Smooth muscle cell (in vitro differentiated cells): Measurements from ENCODE around the gene RAB7A. TPM values are rescaled to one million over a fixed set of nuclear protein-coding genes. Genes with fewer than 3 reads are reported as not detected.

Experiments
- DNase-seq: peaks from one replicate; lab custom pipeline; 2025; ENCODE audit not compliant: unreplicated experiment; lab: John Stamatoyannopoulos, UW
- H2AFZ ChIP-seq: fragments of 200-600 bp; sonication (generic); 2 replicates; pipeline ENCODE4 v1.6.0; 2016; ENCODE audit warnings: antibody characterized with exemption, low read depth, mild to moderate bottlenecking
- H3F3A ChIP-seq: fragments of 200-600 bp; sonication (generic); 2 replicates; pipeline ENCODE4 v1.6.0; 2017; ENCODE audit warnings: antibody characterized with exemption, low read depth
- H3K27ac ChIP-seq: fragments of 200-600 bp; sonication (generic); 2 replicates; pipeline ENCODE4 v1.5.1; 2016; ENCODE audit warnings: low read depth, mild to moderate bottlenecking
- H3K27me3 ChIP-seq: fragments of 200-600 bp; sonication (generic); 2 replicates; pipeline ENCODE4 v1.6.1; 2016; ENCODE audit warnings: low read depth, mild to moderate bottlenecking
- H3K36me3 ChIP-seq: fragments of 200-600 bp; sonication (generic); 2 replicates; pipeline ENCODE4 v1.5.1; 2016; ENCODE audit warnings: low read depth
- H3K4me1 ChIP-seq: fragments of 200-600 bp; sonication (generic); 2 replicates; pipeline ENCODE4 v1.5.1; 2016; ENCODE audit warnings: low read depth
- H3K4me2 ChIP-seq: fragments of 200-600 bp; sonication (generic); 2 replicates; pipeline ENCODE4 v1.6.0; 2016; ENCODE audit warnings: mild to moderate bottlenecking
- H3K4me3 ChIP-seq: fragments of 200-600 bp; sonication (generic); 2 replicates; pipeline ENCODE4 v1.5.1; 2016; ENCODE audit warnings: mild to moderate bottlenecking
- H3K79me2 ChIP-seq: fragments of 200-600 bp; sonication (generic); 2 replicates; pipeline ENCODE4 v1.6.0; 2016; ENCODE audit warnings: low read depth, mild to moderate bottlenecking
- H3K9ac ChIP-seq: fragments of 200-600 bp; sonication (generic); 2 replicates; pipeline ENCODE4 v1.6.0; 2016; ENCODE audit warnings: low read depth
- H3K9me3 ChIP-seq: fragments of 200-600 bp; sonication (generic); replicated peaks from 2 replicates; pipeline ENCODE4 v1.5.1; 2016; ENCODE audit warnings: low read depth
- H4K20me1 ChIP-seq: fragments of 200-600 bp; sonication (generic); 2 replicates; pipeline ENCODE4 v1.6.0; 2016; ENCODE audit warnings: low read depth
- CTCF ChIP-seq: fragments of 200-600 bp; sonication (generic); IDR thresholded peaks from 2 replicates; pipeline ENCODE4 v1.5.1; 2017; ENCODE audit warnings: borderline replicate concordance, mild to moderate bottlenecking, antibody characterized with exemption; ENCODE audit not compliant: insufficient read depth, poor library complexity, severe bottlenecking
- WGBS: methylation state at CpG from one replicate; pipeline ENCODE4 v1.1.7; 2016; ENCODE audit warnings: low lambda C conversion rate; 5-methylcytosine and 5-hydroxymethylcytosine counted together
- polyA plus RNA-seq: library from polyadenylated mRNA; unstranded; fragments of >200 nt; fragmentation: Nextera tagmentation; extraction: Ambion mirVana; gene quantifications from 2 replicates; pipeline ENCODE4 v1.2.1, GENCODE V29; 2016
- total RNA-seq: library from RNA; depleted of rRNA; stranded (reverse); fragments of >200 nt; gene quantifications from 2 replicates; pipeline ENCODE4 v1.2.3, GENCODE V29; 2014

RAB7A gene
- total and polyA plus RNA-seq, 2 experiments from 2014 or later = 103 to 169 TPM

GRCh38 chr3:128775241-128775640, 49.3 kb downstream of the RAB7A start:
- Histone ChIP-seq H3K9ac (no peak overlapping the region), H3K9me3 (no peaks in the 10 kb centered on the region), H3K27ac (no peak overlapping the region), H3K4me1 (peaks cover 8% of the 10 kb centered on the region), H3K27me3 (no peaks in the 10 kb centered on the region), H3K36me3 (no peaks in the 10 kb centered on the region), H3K4me3 (no peak overlapping the region), H3K4me2 (no peak overlapping the region), H4K20me1 (peaks cover 87% of the 10 kb centered on the region), H3F3A (no peaks in the 10 kb centered on the region), H2AFZ (no peak overlapping the region), H3K79me2 (peaks cover 90% of the 10 kb centered on the region)
- 93% methylated on average over 3 of the region's 3 CpGs for WGBS
- TF ChIP-seq CTCF = no peak
- DNase-seq = no peak

GRCh38 chr3:128775906-128776542, 50.0 kb downstream of the RAB7A start:
- peaks cover 90% of the 10 kb centered on the region for H3K79me2 ChIP-seq
- no peak for TF ChIP-seq CTCF
- no peaks in the 10 kb centered on the region for H3K27me3 ChIP-seq
- no peak for DNase-seq
- H3K4me3 ChIP-seq = no peak overlapping the region
- no peak overlapping the region for H2AFZ ChIP-seq
- H3F3A ChIP-seq = no peaks in the 10 kb centered on the region
- H4K20me1 ChIP-seq = peaks cover 87% of the 10 kb centered on the region
- 88% methylated on average over 3 of the region's 3 CpGs for WGBS
- H3K9ac ChIP-seq = no peak overlapping the region
- H3K27ac ChIP-seq = no peak overlapping the region
- no peaks in the 10 kb centered on the region for H3K9me3 ChIP-seq
- peaks cover 3% of the 10 kb centered on the region for H3K4me1 ChIP-seq
- no peaks in the 10 kb centered on the region for H3K36me3 ChIP-seq
- no peak overlapping the region for H3K4me2 ChIP-seq

- no peak overlapping the region for H3K4me2 ChIP-seq
- no peak overlapping the region for H2AFZ ChIP-seq
- H3F3A ChIP-seq = no peaks in the 10 kb centered on the region
- H4K20me1 ChIP-seq = peaks cover 100% of the 10 kb centered on the region
- no peaks in the 10 kb centered on the region for H3K9me3 ChIP-seq
- WGBS = 100% methylated on average over 1 of the region's 1 CpG
- H3K9ac ChIP-seq = no peak overlapping the region
- H3K4me1 ChIP-seq = no peaks in the 10 kb centered on the region
- DNase-seq = no peak
- TF ChIP-seq CTCF = no peak
- no peaks in the 10 kb centered on the region for H3K27me3 ChIP-seq
- H3K27ac ChIP-seq = no peak overlapping the region
- H3K36me3 ChIP-seq = no peaks in the 10 kb centered on the region
- H3K4me3 ChIP-seq = no peak overlapping the region
- peaks cover 100% of the 10 kb centered on the region for H3K79me2 ChIP-seq
Observed at GRCh38 chr3:128780101-128780837, 54.3 kb downstream of the RAB7A start.
